ENCODE measurements around the gene ADAMTS13. TPM values are rescaled to one million over a fixed set of nuclear protein-coding genes. Genes with fewer than 3 reads are reported as not detected.

The ADAMTS13 gene
- polyA plus RNA-seq, 4 donors: 7.1 to 14.0 (median 7.6) TPM

GRCh38 chr9:133468777-133469421 is 46.7 kb downstream of the ADAMTS13 start:
- no peak for DNase-seq (ENCODE audit: low read depth in 4 of 4, low spot score in 3 of 4)

GRCh38 chr9:133470427-133470924 is 48.3 kb downstream of the ADAMTS13 start:
- DNase-seq (ENCODE audit: low read depth in 4 of 4, low spot score in 3 of 4): no peak

DNA sequence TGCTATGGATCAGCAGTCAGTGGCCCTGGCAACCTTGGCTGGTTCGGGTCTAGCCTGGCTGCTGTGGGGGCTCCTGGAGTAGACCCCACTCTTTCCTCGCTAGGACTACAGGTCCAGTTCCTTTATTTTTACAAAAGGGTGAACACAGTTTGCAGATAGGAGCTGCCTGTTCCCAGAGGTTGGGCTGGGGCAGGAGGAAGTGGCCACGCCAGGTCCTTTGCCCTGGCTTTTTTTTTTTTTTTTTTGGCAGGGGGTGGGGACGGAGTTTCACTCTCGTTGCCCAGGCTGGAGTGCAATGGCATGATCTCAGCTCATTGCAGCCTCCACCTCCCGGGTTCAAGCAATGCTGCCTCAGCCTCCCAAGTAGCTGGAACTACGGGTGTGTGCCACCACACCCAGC is 48.8 kb downstream of the ADAMTS13 start:
- no peak for DNase-seq (ENCODE audit: low read depth in 4 of 4, low spot score in 3 of 4)

DNA sequence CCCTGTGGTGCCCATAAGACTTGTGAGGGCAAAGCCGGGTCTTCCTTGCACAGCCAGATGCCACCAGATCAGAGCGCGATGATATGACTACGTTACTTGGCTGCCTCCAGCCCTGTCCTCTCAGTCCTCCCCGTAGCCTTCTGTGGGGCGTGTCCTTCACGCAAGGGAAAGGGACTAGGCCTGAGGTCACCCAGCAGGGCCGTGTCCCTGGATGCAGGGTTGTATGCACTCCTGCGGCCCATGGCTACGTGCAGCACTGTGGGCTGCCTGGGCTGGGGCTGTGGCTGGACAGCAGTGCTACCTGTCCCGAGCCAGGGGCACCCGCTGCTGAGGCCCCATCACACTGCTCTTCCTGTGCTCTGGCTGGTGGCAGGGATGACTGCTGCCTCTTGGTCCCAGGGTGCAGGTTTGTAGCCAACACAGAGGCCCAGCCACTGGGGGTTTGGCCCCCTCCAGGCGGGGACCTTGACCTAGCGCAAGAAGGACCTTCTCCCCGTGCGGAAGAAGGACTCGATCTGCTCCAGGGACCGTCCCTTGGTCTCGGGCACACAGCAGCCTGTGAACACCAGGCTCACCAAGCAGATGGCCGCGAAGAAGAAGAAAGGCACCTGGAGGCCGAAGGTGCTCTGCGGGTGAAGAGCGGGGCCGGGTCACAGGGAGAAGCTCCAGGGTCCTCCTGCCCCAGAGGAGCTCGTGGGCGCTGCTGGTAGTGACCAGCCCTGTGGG is 49.5 kb downstream of the ADAMTS13 start:
- no peak for DNase-seq (ENCODE audit: low read depth in 4 of 4, low spot score in 3 of 4)

- no peak for DNase-seq (ENCODE audit: low read depth in 4 of 4, low spot score in 3 of 4)
Measured at GRCh38 chr9:133472277-133472645, 50.1 kb downstream of the ADAMTS13 start.

DNA sequence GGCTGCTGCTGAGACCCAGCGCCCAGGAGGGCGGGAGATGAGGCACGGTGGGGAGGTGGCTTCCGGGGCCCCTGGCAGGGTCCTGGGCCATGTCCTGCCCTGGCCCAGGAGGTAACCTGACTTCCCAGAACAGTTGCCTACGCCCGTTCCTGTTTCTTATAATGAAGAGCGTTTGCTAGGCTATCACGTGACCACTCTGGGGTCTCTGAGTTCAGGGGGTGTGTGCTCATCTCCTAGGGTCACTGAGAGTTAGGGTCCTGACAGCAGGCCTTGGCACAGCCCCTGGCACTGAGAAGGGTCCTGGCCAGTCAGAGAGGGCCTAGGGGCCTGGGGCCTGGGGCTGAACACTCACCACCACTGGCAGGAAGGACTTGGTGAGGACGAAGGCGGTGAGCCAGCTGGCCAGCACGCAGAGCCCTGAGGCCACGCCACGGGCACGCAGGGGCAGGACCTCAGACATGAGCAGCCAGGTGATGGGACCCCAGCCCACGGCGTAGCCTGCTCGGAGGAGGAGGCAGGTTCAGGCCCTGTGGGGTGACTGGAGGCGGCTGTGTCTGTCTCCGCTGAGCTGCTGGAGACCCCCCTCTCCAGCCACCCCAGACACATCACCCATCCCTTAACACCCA is 50.7 kb downstream of the ADAMTS13 start:
- DNase-seq (ENCODE audit: low read depth in 4 of 4, low spot score in 3 of 4): no peak

DNA sequence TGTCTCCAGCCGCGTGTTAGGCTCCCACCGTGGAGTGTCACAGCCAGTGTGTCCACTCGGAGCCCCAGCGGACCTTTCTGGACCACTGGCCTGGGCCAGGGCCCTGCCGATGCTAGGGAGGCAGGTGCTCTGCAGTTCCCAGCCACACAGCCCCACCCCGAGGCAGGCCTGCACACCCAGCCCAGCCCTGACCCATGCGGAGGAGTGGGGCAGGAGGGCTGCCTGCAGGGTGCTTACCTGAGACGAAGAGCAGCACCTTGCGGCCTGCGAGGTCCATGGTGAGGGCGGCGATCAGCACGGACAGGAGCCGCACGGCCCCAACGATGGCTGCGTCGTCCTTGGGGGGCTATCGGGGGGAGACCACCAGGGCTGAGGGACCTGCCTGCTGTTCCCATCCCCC is 51.6 kb downstream of the ADAMTS13 start:
- DNase-seq (ENCODE audit: low read depth in 4 of 4, low spot score in 3 of 4): no peak

DNA sequence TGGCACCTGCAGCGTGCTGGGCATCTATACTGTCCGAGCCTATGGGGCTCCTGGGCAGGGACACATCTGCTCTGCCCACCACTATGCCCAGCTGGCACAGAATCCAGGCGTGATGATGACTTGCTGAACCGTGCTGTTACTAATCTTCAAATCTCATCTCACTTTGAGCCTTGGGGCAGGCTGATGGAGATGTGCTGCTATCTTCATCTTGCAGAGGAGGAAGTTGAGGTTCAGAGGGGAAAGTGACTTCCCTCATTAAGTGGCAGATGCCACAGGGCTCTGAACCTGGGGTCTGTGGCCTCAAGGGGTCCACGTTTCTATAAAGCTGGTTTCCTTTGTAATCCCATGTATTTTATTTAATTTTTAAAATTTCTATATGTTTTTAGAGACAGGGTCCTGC is 52.0 kb downstream of the ADAMTS13 start:
- no peak for DNase-seq (ENCODE audit: low read depth in 4 of 4, low spot score in 3 of 4)

DNA sequence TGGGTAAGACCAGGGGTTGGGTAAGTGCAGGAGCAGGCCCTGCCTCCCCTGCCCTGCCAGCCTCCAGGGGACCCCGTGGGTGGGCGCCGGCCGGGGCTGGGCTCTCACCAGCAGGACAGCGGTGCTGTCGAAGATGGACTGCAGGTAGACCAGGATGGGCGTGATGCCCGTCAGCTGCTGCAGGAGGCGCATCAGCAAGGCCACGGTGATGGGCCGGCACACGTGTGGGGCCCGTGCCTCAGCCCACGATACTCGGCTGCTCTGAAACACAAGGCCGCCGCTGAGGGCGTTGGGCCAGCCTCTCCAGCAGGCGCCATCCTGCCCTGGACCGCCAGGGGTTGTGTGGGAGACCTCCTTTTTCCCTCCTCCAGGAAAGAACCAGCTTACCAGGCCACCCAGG is 52.7 kb downstream of the ADAMTS13 start:
- DNase-seq (ENCODE audit: low read depth in 4 of 4, low spot score in 3 of 4): no peak

DNA sequence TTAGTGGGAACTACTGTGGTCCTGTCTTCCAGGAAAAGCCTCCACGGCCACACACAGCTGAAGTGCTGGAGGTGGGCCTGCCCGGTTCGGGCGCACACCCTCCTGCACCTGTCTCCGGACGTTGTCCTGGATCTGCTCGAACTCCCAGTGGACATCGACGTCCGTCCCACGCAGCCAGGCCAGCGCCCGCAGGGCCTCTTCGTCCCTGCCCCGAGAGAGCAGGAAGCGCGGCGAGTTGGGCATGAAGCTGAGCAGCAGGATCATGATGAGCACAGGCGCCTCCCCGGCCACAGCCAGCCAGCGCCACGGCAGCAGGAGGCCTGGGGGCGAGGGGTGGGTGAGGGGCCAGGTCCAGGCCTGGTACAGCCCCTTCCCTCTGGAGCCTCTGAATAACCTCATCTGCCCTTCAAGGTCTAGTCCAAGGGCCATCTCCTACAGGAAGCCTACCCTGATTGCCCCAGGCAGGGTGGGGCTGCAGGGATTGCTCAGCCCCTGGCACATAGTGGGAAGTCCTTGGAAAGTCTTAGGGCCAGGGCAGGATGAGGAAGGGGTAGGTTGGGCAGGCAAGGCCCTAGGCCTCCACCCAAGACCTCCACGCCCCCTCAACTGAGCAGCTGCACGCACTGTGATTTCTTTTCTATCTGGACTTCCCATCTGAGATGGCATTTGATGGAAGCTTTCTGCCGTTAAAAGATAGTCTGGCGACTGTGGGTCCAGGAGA is 53.3 kb downstream of the ADAMTS13 start:
- DNase-seq (ENCODE audit: low read depth in 4 of 4, low spot score in 3 of 4): no peak

GRCh38 chr9:133476036-133476931 is 54.1 kb downstream of the ADAMTS13 start:
- DNase-seq (ENCODE audit: low read depth in 4 of 4, low spot score in 3 of 4): no peak

GRCh38 chr9:133476941-133477340 is 54.8 kb downstream of the ADAMTS13 start:
- DNase-seq (ENCODE audit: low read depth in 4 of 4, low spot score in 3 of 4): no peak

GRCh38 chr9:133477461-133477860 is 55.3 kb downstream of the ADAMTS13 start:
- DNase-seq (ENCODE audit: low read depth in 4 of 4, low spot score in 3 of 4): no peak

DNA sequence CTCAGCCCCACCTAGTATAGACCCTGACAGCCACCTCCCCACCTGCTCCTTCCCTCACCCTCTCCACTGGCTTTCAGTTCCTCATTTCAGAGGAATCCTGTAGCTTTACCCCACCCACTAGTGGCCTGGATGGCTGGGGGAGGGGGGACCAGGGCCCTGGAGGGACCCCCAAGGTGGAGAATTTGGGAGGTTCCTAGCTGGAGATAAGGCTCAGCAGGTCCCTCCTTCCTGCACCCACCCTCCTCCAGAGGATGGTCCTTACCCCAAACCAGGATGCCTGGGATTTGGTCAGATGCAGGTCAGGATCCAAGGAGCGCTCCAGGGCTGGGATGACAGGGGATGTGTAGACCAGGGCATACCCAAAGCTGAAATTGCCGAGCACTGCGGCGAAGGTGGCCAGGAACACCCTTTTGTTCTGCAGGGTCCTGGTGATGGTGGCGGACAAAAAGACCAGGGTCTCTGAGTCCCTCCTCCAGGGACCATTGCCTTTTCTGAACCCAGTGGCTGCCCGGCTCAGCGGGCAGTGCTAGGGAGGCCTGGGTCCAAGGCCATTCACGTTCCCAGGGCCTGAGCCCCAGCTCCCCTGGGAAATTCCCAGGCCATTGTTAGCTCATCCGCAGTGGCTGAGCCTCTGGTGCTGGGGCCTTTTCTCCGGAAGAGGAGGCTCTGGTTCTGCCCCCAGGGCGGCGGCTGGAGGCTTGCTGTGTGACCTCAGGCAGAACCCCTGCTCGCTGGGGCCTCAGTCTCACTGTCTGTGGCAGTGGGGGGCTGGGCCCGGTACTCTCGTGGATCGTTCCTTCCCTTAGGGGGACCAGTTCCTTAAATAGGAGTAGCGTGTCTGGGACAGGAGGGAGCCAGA is 56.1 kb downstream of the ADAMTS13 start:
- no peak for DNase-seq (ENCODE audit: low read depth in 4 of 4, low spot score in 3 of 4)

DNA sequence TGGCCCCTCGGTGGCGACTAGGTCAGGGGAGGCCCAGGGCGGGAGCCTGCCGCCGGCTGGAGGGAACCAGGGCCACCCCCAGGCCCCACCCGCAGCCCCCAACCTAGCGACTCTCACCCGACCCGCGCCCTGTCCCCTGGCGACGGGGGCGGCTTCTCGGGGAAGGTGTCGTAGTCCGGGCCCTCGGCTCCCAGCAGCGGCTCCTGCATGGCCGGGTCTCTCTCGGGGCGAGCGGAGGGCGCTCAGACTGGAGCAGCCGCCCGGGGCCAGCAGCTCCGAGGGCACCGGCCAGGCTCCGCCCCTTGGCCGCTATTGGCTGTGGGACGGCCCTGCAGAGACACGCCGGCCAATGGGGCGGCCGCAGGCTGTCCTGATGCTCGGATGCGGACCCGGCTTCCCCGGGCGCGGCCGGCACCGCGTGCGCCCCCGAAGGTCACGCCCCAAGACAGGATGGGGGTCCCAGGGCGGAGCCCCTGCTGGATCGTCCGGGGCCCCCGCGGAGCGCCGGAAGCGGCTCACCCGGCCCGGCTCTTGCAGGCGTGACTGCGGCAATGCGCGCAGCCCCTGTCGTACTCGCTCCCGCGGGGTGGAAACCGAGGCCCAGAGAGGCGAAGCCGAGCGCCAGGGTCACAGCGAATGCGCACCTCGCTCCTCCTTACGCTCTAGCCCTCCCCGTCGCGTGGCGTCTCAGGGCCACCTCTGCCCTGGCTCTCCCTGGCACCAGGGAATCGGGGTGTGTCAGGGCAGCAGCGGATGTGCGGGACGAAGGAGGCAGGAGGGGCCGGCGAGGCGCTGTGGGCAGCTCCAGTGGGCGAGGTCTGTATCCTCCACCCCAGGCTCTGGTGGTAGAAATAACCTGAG is 56.9 kb downstream of the ADAMTS13 start, which contains the start of gene SLC2A6:
Gene SLC2A6 (minus strand): TSS at position 249 of the 861 bp plus-strand sequence. CDS start 40 bp downstream, at position 209.
- peak in 1 of 4 donors; percentile 47 for DNase-seq (ENCODE audit: low read depth in 4 of 4, low spot score in 3 of 4)

DNA sequence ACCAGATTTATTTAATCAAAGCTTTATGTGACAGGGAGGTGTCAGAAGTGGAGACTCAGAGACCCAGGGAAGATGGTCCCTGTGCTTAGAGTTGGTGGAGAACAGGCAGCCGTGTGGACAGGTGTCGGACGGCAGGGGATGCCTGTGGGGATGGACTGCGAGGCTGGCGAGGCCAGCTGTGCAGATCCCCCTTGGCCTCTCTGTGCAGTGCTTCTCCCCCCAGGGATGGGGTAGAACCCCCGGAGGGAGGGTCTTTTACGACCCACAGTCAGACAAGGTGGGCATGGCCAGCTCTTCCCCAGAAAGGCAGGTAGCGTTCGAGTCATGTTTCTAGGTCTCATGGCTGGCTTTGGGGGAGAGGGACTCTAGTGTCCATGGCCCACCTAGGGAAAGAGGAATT is 61.4 kb downstream of the ADAMTS13 start:
- DNase-seq (ENCODE audit: low read depth in 4 of 4, low spot score in 3 of 4): no peak

DNA sequence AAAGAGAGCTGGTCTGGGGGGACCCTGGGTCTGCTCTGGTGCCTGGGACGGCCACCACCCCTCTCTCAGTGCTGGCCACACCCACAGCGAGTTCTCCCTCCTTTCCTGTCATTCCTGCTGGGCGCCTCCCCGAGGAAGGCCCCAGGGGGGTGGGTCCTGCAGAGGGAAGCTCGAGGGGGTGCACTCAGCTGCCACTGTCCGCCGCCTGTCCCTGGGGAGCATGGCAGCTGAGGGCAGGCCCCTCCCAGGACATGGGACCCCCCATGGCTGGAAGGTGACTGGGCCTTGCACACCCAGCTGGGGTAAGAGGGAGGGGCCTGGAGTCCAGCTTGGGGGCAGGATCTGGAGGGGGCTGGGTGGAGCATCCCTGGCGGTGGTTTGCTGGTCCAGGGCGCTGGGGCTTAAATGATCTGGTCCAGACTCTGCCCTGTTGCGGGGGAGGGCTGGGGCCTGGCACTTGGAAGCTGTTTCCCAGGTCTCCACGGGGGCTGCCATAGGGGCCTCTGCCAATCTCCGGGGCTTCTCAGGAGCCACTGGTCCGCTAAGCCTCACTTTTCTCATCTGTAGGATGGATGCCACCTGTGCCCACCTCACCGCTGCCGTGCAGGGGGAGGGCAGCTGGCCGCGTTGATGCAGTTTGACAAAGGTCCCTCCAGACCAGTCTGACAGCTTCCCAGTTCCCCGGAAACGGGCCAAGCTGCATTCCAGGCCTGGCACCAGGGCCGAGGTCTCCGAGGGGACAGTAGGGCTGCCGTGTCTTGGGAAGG is 62.7 kb downstream of the ADAMTS13 start:
- no peak for DNase-seq (ENCODE audit: low read depth in 4 of 4, low spot score in 3 of 4)
